ENCODE results near the gene USP17L21.
"Not testable (repeated sequence)": the region's sequence is repeated elsewhere in the genome, so short reads cannot be mapped to it uniquely, and the experiment has no call there.

- not testable (repeated sequence) for TF ChIP-seq TAF1 (IDR thresholded peaks at IDR 0.05; ENCODE audit: borderline replicate concordance, low read depth, low read length); CTCF (IDR thresholded peaks at IDR 0.05); SMC3 (IDR thresholded peaks at IDR 0.05; ENCODE audit: low read depth, low read length); MXI1 (IDR thresholded peaks at IDR 0.05; ENCODE audit: low read depth, low read length); JUND (IDR thresholded peaks at IDR 0.05); POLR2AphosphoS5 (IDR thresholded peaks at IDR 0.05; ENCODE audit: low read depth, low read length)
Observed at GRCh38 chr4:9234085-9234484, 28.6 kb upstream of the USP17L21 start, which contains the start of gene USP17L15.

Measured in SK-N-SH (cell line).